Caco-2 (cell line): ENCODE results near the gene CFAP299. TPM values are rescaled to one million over a fixed set of nuclear protein-coding genes. Genes with fewer than 3 reads are reported as not detected.

Experiments
- BruUV-seq: library from RNA; stranded (reverse); fragments of 400-500 nt; replicated peaks from 2 replicates; lab custom pipeline; 2021; lab: Mats Ljungman, UMichigan
- CTCF ChIA-PET: fragments of 300-600 bp; sonication (Branson Sonifier 250); formaldehyde crosslinking; loops from one replicate; lab custom pipeline; 2022; ENCODE audit warnings: antibody characterized with exemption; lab: Charles Lee
- POLR2A ChIA-PET: fragments of 300-600 bp; sonication (Branson Sonifier 250); formaldehyde crosslinking; loops from one replicate; lab custom pipeline; 2022; ENCODE audit warnings: antibody characterized with exemption; lab: Charles Lee
- DNase-seq, 2 experiments: peaks; one replicate each; pipeline versions ENCODE4 v3.0.0 to v3.0.0-alpha.2; 2020 to 2022
- H3K27me3 ChIP-seq: replicated peaks from 2 replicates; pipeline ENCODE4 v1.6.0; 2011; ENCODE audit warnings: low read length; ENCODE audit not compliant: control insufficient read depth, insufficient read depth
- H3K36me3 ChIP-seq: 2 replicates; pipeline ENCODE4 v1.5.1; 2011; ENCODE audit warnings: low read length; ENCODE audit not compliant: control insufficient read depth, insufficient read depth
- H3K4me1 ChIP-seq: fragments of 250-450 bp; sonication (Bioruptor Pico); 2 replicates; pipeline ENCODE4 v1.5.1; 2020; ENCODE audit warnings: mild to moderate bottlenecking
- H3K4me3 ChIP-seq: 2 replicates; pipeline ENCODE4 v1.5.1; 2011; ENCODE audit warnings: low read depth, mild to moderate bottlenecking, control low read depth, low read length
- H3K9me3 ChIP-seq: fragments of 250-450 bp; sonication (Bioruptor Pico); 2 replicates; pipeline ENCODE4 v1.5.1; 2020; ENCODE audit warnings: mild to moderate bottlenecking, moderate library complexity
- H3K27ac Mint-ChIP-seq: one replicate; pipeline ENCODE4 v1.8.0; 2022; ENCODE audit warnings: mixed read lengths; ENCODE audit not compliant: unreplicated experiment
- H3K27me3 Mint-ChIP-seq: one replicate; pipeline ENCODE4 v1.8.0; 2022; ENCODE audit warnings: mixed read lengths; ENCODE audit not compliant: insufficient read depth, unreplicated experiment
- H3K36me3 Mint-ChIP-seq: one replicate; pipeline ENCODE4 v1.8.0; 2022; ENCODE audit warnings: mild to moderate bottlenecking, mixed read lengths; ENCODE audit not compliant: insufficient read depth, unreplicated experiment
- H3K4me1 Mint-ChIP-seq: one replicate; pipeline ENCODE4 v1.8.0; 2022; ENCODE audit warnings: low read depth, mixed read lengths; ENCODE audit not compliant: unreplicated experiment
- H3K4me3 Mint-ChIP-seq: one replicate; pipeline ENCODE4 v1.8.0; 2022; ENCODE audit warnings: mild to moderate bottlenecking, moderate library complexity, mixed read lengths; ENCODE audit not compliant: unreplicated experiment
- H3K9me3 Mint-ChIP-seq: one replicate; pipeline ENCODE4 v1.8.0; 2022; ENCODE audit warnings: mixed read lengths; ENCODE audit not compliant: unreplicated experiment
- CTCF ChIP-seq, 2 experiments: fragments of 200-600 bp in 1 of 2; IDR thresholded peaks; 1 replicate in 1 of 2; 2 replicates in 1 of 2; pipeline versions ENCODE4 v1.5.1 to v1.8.0; 2011 to 2022; ENCODE audit warnings: antibody characterized with exemption in 1 of 2, control low read depth in 1 of 2, inconsistent platforms in 1 of 2, low read depth in 1 of 2, low read length in 1 of 2, mild to moderate bottlenecking in 1 of 2, moderate library complexity in 1 of 2; ENCODE audit not compliant: insufficient read depth in 1 of 2, severe bottlenecking in 1 of 2, unreplicated experiment in 1 of 2
- intact Hi-C: fragments of 100-400 bp; cut with micrococcal nuclease; formaldehyde crosslinking; loops from one replicate; pipeline ENCODE4 v1.10.0; 2022; ENCODE audit not compliant: unreplicated experiment
- total RNA-seq: library from RNA; stranded (reverse); gene quantifications from 2 replicates; pipeline ENCODE4 v1.2.3, GENCODE V29; 2022

Gene CFAP299
- total RNA-seq, 1 experiment from 2014 or later, result not detected

- no peak for TF ChIP-seq CTCF (IDR thresholded peaks at IDR 0.05; ENCODE audit: insufficient read depth in 1 of 2, low read depth in 1 of 2, low read length in 1 of 2, severe bottlenecking in 1 of 2, unreplicated experiment in 1 of 2)
- Histone ChIP-seq H3K27me3 (no peaks in the 10 kb centered on the region), H3K9me3 (no peaks in the 10 kb centered on the region), H3K36me3 (no peaks in the 10 kb centered on the region), H3K4me1 (no peaks in the 10 kb centered on the region), H3K4me3 (no peak overlapping the region)
- no peak overlapping the region for H3K4me3 Mint-ChIP-seq
- H3K9me3 Mint-ChIP-seq, result no peaks in the 10 kb centered on the region
- H3K27me3 Mint-ChIP-seq, result peaks cover 6% of the 10 kb centered on the region
- intact Hi-C loops, result no loop called here
- BruUV-seq, result no TSS peak
- no peaks in the 10 kb centered on the region for H3K36me3 Mint-ChIP-seq
- CTCF ChIA-PET, result no interaction called here
- no peak for DNase-seq
- POLR2A ChIA-PET, result no interaction called here
- H3K27ac Mint-ChIP-seq, result no peak overlapping the region
- H3K4me1 Mint-ChIP-seq, result no peaks in the 10 kb centered on the region
These were observed 585.9 kb downstream of the CFAP299 start for GRCh38 chr4:80921441-80921840.

- H3K36me3 Mint-ChIP-seq, result no peaks in the 10 kb centered on the region
- H3K4me3 Mint-ChIP-seq, result no peak overlapping the region
- H3K9me3 Mint-ChIP-seq, result no peaks in the 10 kb centered on the region
- no peaks in the 10 kb centered on the region for H3K4me1 Mint-ChIP-seq
- Histone ChIP-seq H3K4me1 (no peaks in the 10 kb centered on the region), H3K36me3 (no peaks in the 10 kb centered on the region), H3K27me3 (no peaks in the 10 kb centered on the region), H3K9me3 (no peaks in the 10 kb centered on the region), H3K4me3 (no peak overlapping the region)
- BruUV-seq, result no TSS peak
- POLR2A ChIA-PET, result no interaction called here
- no peaks in the 10 kb centered on the region for H3K27me3 Mint-ChIP-seq
- no peak for DNase-seq
- no peak overlapping the region for H3K27ac Mint-ChIP-seq
- intact Hi-C loops, result no loop called here
- CTCF ChIA-PET, result interaction anchor here (0.6 kb wide), 1 partner anchor 75 kb away, joined by 3 read pairs; no protein-coding TSS in a partner anchor
- no peak for TF ChIP-seq CTCF (IDR thresholded peaks at IDR 0.05; ENCODE audit: insufficient read depth in 1 of 2, low read depth in 1 of 2, low read length in 1 of 2, severe bottlenecking in 1 of 2, unreplicated experiment in 1 of 2)
These were observed 587.4 kb downstream of the CFAP299 start for GRCh38 chr4:80922941-80923340.

GRCh38 chr4:80925293-80925692, 589.8 kb downstream of the CFAP299 start:
- TF ChIP-seq CTCF (IDR thresholded peaks at IDR 0.05; ENCODE audit: insufficient read depth in 1 of 2, low read depth in 1 of 2, low read length in 1 of 2, severe bottlenecking in 1 of 2, unreplicated experiment in 1 of 2), result no peak
- DNase-seq, result no peak
- no peak overlapping the region for H3K27ac Mint-ChIP-seq
- no peaks in the 10 kb centered on the region for H3K4me1 Mint-ChIP-seq
- no peaks in the 10 kb centered on the region for H3K9me3 ChIP-seq
- ChIA-PET POLR2A (no interaction called here), CTCF (no interaction called here)
- BruUV-seq, result no TSS peak
- no peaks in the 10 kb centered on the region for H3K4me1 ChIP-seq
- no peaks in the 10 kb centered on the region for H3K27me3 Mint-ChIP-seq
- intact Hi-C loops, result no loop called here
- H3K9me3 Mint-ChIP-seq, result no peaks in the 10 kb centered on the region
- H3K4me3 Mint-ChIP-seq, result no peak overlapping the region
- H3K36me3 ChIP-seq, result no peaks in the 10 kb centered on the region
- H3K36me3 Mint-ChIP-seq, result no peaks in the 10 kb centered on the region
- no peaks in the 10 kb centered on the region for H3K27me3 ChIP-seq
- H3K4me3 ChIP-seq, result no peak overlapping the region
